ENCODE measurements around the gene PTCD2. TPM values are rescaled to one million over a fixed set of nuclear protein-coding genes. Genes with fewer than 3 reads are reported as not detected.

Gene PTCD2
- total and polyA plus RNA-seq, 2 of the 8 experiments (the other 6 are each of a cell fraction or from before 2014, with no cell fraction given), result 7.3 to 15.4 TPM

DNA sequence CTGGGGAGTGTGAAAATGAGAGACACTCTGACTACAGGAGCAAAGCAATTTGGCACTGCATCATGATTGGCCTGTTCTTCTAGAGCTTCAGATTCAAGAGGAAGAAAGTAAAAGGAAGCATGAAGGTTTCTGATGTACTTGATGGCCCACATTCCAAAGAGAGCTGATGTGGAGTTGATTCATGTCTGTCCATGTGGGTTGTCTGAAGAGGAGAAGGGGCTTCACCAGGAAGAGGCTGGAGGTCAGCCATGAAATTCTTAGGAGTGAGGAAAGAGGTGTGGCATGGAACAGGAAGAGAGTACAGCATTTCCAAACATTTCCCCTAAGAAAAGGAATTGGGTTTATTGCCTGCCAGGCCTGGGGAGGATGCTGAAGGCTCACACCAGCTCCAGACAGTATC is 70.7 kb downstream of the PTCD2 start (continued):
- no peak for TF ChIP-seq KDM5A (IDR thresholded peaks at IDR 0.05; ENCODE audit: low read length)
- TF ChIP-seq RAD21 (IDR thresholded peaks at IDR 0.05 in 1 of 2, conservative IDR thresholded peaks at IDR 0.05 in 1 of 2; ENCODE audit: low read depth in 2 of 2, low read length in 2 of 2), result no peak
- no peak for TF ChIP-seq SP2 (IDR thresholded peaks at IDR 0.05; ENCODE audit: low read length)
- TF ChIP-seq TEAD4 (IDR thresholded peaks at IDR 0.05; ENCODE audit: low read depth, low read length), result no peak
- TF ChIP-seq HDAC6 (IDR thresholded peaks at IDR 0.05; ENCODE audit: low read depth, low read length), result no peak
- no peak for TF ChIP-seq MAFK (IDR thresholded peaks at IDR 0.05; ENCODE audit: low read depth, low read length)
- TF ChIP-seq EGR1 (IDR thresholded peaks at IDR 0.05; ENCODE audit: borderline replicate concordance, low read depth, low read length), result no peak
- TF ChIP-seq HDAC2 (IDR thresholded peaks at IDR 0.05; ENCODE audit: borderline replicate concordance in 1 of 2, low read depth in 2 of 2, low read length in 2 of 2), result no peak
- no peak for TF ChIP-seq CEBPB (IDR thresholded peaks at IDR 0.05; ENCODE audit: low read depth, low read length)
- TF ChIP-seq, protein P1, sequence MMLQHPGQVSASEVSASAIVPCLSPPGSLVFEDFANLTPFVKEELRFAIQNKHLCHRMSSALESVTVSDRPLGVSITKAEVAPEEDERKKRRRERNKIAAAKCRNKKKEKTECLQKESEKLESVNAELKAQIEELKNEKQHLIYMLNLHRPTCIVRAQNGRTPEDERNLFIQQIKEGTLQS (IDR thresholded peaks at IDR 0.05; ENCODE audit: insufficient read depth, low read depth, low read length), result no peak
- TF ChIP-seq NANOG (IDR thresholded peaks at IDR 0.05; ENCODE audit: insufficient read depth, low read depth, low read length, poor library complexity, severe bottlenecking), result no peak
- no peak for TF ChIP-seq CHD1 (IDR thresholded peaks at IDR 0.05; ENCODE audit: low read depth, low read length)
- TF ChIP-seq ASH2L (IDR thresholded peaks at IDR 0.05; ENCODE audit: low read length), result no peak
- TF ChIP-seq SIRT6 (IDR thresholded peaks at IDR 0.05; ENCODE audit: low read length), result no peak

Measured in H1 (cell line).